H1 (cell line): Measurements from ENCODE around the gene COL5A3.

Experiments used
- POLR2A ChIP-seq, 2 experiments: IDR thresholded peaks; 1 replicate in 1 of 2; 2 replicates in 1 of 2; pipeline ENCODE4 v1.6.1; 2011; ENCODE audit warnings: low read depth in 2 of 2, low read length in 2 of 2, mild to moderate bottlenecking in 2 of 2; ENCODE audit errors: control extremely low read depth in 1 of 2
- SP1 ChIP-seq: IDR thresholded peaks from 2 replicates; pipeline ENCODE4 v1.6.1; 2011; ENCODE audit warnings: low read depth, low read length
- TBP ChIP-seq: IDR thresholded peaks from 2 replicates; pipeline ENCODE4 v1.6.1; 2011; ENCODE audit warnings: low read depth, low read length, improper control_type of control experiment
- ZNF274 ChIP-seq: IDR thresholded peaks from 2 replicates; pipeline ENCODE4 v1.7.0; 2012; ENCODE audit warnings: low read length, borderline replicate concordance; ENCODE audit errors: extremely low read depth
- TF ChIP-seq, protein P1 (sequence below), 3 experiments: IDR thresholded peaks; 1 replicate in 2 of 3; 2 replicates in 1 of 3; pipeline versions ENCODE4 v1.5.1 to v1.6.1; 2011; ENCODE audit warnings: low read length in 3 of 3, mild to moderate bottlenecking in 3 of 3, inconsistent platforms in 2 of 3, low read depth in 1 of 3, moderate library complexity in 1 of 3; ENCODE audit not compliant: insufficient read depth in 1 of 3; ENCODE audit errors: control extremely low read depth in 1 of 3
- TF ChIP-seq, protein P2 (sequence below): IDR thresholded peaks from 2 replicates; pipeline ENCODE4 v1.6.1; 2011; ENCODE audit warnings: low read length, improper control_type of control experiment

DNA sequence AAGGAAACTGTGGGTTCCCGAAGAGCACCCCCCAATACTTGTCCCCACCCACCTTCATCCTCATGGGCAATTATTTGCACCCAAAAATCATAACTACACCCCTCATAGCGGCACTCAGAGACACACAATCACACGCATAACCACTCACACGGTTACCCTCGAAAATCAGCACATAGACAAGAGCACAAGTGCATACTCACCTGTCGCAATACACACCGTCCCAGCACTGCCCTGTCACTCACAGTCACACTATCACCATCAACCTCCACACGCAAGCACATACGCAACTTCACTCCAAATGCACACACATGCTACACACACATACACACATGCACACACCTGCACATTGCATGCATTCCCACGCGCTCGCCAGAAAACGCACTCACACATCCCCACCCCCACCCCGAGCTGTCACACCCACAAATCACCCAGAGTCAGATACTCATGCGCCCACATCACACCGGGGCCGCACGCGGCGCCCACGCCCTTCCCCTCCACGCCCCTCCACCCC is 535 bp downstream of the COL5A3 start:
- TF ChIP-seq ZNF274 (no peak), POLR2A (IDR thresholded peaks at IDR 0.05; ENCODE audit: control extremely low read depth in 1 of 2, low read depth in 2 of 2, low read length in 2 of 2) (no peak), SP1 (no peak), TBP (no peak)
- TF ChIP-seq, protein P1, sequence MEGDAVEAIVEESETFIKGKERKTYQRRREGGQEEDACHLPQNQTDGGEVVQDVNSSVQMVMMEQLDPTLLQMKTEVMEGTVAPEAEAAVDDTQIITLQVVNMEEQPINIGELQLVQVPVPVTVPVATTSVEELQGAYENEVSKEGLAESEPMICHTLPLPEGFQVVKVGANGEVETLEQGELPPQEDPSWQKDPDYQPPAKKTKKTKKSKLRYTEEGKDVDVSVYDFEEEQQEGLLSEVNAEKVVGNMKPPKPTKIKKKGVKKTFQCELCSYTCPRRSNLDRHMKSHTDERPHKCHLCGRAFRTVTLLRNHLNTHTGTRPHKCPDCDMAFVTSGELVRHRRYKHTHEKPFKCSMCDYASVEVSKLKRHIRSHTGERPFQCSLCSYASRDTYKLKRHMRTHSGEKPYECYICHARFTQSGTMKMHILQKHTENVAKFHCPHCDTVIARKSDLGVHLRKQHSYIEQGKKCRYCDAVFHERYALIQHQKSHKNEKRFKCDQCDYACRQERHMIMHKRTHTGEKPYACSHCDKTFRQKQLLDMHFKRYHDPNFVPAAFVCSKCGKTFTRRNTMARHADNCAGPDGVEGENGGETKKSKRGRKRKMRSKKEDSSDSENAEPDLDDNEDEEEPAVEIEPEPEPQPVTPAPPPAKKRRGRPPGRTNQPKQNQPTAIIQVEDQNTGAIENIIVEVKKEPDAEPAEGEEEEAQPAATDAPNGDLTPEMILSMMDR (IDR thresholded peaks at IDR 0.05; ENCODE audit: control extremely low read depth in 1 of 3, insufficient read depth in 1 of 3, low read depth in 1 of 3, low read length in 3 of 3), result no peak
- TF ChIP-seq, protein P2, sequence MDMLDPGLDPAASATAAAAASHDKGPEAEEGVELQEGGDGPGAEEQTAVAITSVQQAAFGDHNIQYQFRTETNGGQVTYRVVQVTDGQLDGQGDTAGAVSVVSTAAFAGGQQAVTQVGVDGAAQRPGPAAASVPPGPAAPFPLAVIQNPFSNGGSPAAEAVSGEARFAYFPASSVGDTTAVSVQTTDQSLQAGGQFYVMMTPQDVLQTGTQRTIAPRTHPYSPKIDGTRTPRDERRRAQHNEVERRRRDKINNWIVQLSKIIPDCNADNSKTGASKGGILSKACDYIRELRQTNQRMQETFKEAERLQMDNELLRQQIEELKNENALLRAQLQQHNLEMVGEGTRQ, result no peak
